ENCODE data around the gene UNK.

DNA sequence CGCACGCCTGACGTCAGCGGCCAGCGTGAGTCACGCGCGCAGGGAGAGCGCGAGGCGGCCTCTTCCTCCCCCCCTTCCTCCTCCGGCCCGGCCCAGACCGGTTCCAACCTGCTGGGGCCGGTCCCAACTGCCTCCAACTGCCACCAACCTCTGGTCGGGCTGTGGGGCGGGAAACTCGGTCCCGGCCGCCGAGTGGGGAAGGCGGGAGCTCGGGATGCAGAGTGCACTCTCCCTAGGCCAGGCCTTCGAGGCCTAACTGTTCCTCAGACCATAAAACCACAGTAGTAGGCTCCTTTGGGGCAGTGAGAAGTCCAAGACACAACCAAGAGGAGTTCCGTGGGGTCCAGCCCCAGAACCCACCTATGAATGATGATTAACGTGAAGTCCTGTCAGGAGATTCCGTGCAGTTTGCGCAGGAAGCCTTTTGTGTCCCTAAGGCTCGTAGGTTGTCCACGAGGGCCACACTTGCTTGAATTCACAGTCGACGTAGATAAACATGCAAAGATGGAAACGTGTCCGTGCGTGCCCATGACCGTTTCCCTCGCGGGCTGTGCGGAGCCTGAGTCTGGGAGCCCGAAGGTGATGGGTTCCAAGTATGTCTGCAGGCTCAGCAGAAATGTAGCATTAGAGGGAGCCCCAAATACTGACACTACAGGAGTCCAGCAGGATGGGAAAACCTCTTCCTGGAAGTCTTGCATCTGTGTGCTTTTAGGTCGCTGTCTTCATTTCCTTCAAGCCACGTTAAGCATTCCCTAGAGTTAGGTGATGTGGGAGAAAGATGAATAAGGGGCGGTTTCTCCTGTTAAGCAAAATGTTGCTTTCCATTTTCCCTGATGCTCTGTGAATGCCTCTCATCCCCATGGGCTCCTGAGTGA lies 647 bp downstream of the UNK start:
- TF ChIP-seq, protein P1, sequence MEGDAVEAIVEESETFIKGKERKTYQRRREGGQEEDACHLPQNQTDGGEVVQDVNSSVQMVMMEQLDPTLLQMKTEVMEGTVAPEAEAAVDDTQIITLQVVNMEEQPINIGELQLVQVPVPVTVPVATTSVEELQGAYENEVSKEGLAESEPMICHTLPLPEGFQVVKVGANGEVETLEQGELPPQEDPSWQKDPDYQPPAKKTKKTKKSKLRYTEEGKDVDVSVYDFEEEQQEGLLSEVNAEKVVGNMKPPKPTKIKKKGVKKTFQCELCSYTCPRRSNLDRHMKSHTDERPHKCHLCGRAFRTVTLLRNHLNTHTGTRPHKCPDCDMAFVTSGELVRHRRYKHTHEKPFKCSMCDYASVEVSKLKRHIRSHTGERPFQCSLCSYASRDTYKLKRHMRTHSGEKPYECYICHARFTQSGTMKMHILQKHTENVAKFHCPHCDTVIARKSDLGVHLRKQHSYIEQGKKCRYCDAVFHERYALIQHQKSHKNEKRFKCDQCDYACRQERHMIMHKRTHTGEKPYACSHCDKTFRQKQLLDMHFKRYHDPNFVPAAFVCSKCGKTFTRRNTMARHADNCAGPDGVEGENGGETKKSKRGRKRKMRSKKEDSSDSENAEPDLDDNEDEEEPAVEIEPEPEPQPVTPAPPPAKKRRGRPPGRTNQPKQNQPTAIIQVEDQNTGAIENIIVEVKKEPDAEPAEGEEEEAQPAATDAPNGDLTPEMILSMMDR (conservative IDR thresholded peaks at IDR 0.05 in 1 of 2, IDR thresholded peaks at IDR 0.05 in 1 of 2; ENCODE audit: low read depth in 1 of 2, low read length in 2 of 2), result no peak
- no peak for TF ChIP-seq EZH2 (IDR thresholded peaks at IDR 0.05; ENCODE audit: low read length, missing control alignments)
